ENCODE measurements around the gene POTEI.
"Not testable (repeated sequence)": the region's sequence is repeated elsewhere in the genome, so short reads cannot be mapped to it uniquely, and the experiment has no call there.

GRCh38 chr2:130453955-130454711 lies 55.0 kb downstream of the POTEI start:
- not testable (repeated sequence) for TF ChIP-seq EP300, CTCF (IDR thresholded peaks at IDR 0.05)
